Smooth muscle cell (in vitro differentiated cells): Measurements from ENCODE around the gene FAHD1. TPM values are rescaled to one million over a fixed set of nuclear protein-coding genes. Genes with fewer than 3 reads are reported as not detected.
"Not testable (repeated sequence)": the region's sequence is repeated elsewhere in the genome, so short reads cannot be mapped to it uniquely, and the experiment has no call there.

Experiments
- DNase-seq: peaks from one replicate; lab custom pipeline; 2025; ENCODE audit not compliant: unreplicated experiment; lab: John Stamatoyannopoulos, UW
- H2AFZ ChIP-seq: fragments of 200-600 bp; sonication (generic); 2 replicates; pipeline ENCODE4 v1.6.0; 2016; ENCODE audit warnings: antibody characterized with exemption, low read depth, mild to moderate bottlenecking
- H3F3A ChIP-seq: fragments of 200-600 bp; sonication (generic); 2 replicates; pipeline ENCODE4 v1.6.0; 2017; ENCODE audit warnings: antibody characterized with exemption, low read depth
- H3K27ac ChIP-seq: fragments of 200-600 bp; sonication (generic); 2 replicates; pipeline ENCODE4 v1.5.1; 2016; ENCODE audit warnings: low read depth, mild to moderate bottlenecking
- H3K27me3 ChIP-seq: fragments of 200-600 bp; sonication (generic); 2 replicates; pipeline ENCODE4 v1.6.1; 2016; ENCODE audit warnings: low read depth, mild to moderate bottlenecking
- H3K36me3 ChIP-seq: fragments of 200-600 bp; sonication (generic); 2 replicates; pipeline ENCODE4 v1.5.1; 2016; ENCODE audit warnings: low read depth
- H3K4me1 ChIP-seq: fragments of 200-600 bp; sonication (generic); 2 replicates; pipeline ENCODE4 v1.5.1; 2016; ENCODE audit warnings: low read depth
- H3K4me2 ChIP-seq: fragments of 200-600 bp; sonication (generic); 2 replicates; pipeline ENCODE4 v1.6.0; 2016; ENCODE audit warnings: mild to moderate bottlenecking
- H3K4me3 ChIP-seq: fragments of 200-600 bp; sonication (generic); 2 replicates; pipeline ENCODE4 v1.5.1; 2016; ENCODE audit warnings: mild to moderate bottlenecking
- H3K79me2 ChIP-seq: fragments of 200-600 bp; sonication (generic); 2 replicates; pipeline ENCODE4 v1.6.0; 2016; ENCODE audit warnings: low read depth, mild to moderate bottlenecking
- H3K9ac ChIP-seq: fragments of 200-600 bp; sonication (generic); 2 replicates; pipeline ENCODE4 v1.6.0; 2016; ENCODE audit warnings: low read depth
- H3K9me3 ChIP-seq: fragments of 200-600 bp; sonication (generic); replicated peaks from 2 replicates; pipeline ENCODE4 v1.5.1; 2016; ENCODE audit warnings: low read depth
- H4K20me1 ChIP-seq: fragments of 200-600 bp; sonication (generic); 2 replicates; pipeline ENCODE4 v1.6.0; 2016; ENCODE audit warnings: low read depth
- CTCF ChIP-seq: fragments of 200-600 bp; sonication (generic); IDR thresholded peaks from 2 replicates; pipeline ENCODE4 v1.5.1; 2017; ENCODE audit warnings: borderline replicate concordance, mild to moderate bottlenecking, antibody characterized with exemption; ENCODE audit not compliant: insufficient read depth, poor library complexity, severe bottlenecking
- WGBS: methylation state at CpG from one replicate; pipeline ENCODE4 v1.1.7; 2016; ENCODE audit warnings: low lambda C conversion rate; 5-methylcytosine and 5-hydroxymethylcytosine counted together
- polyA plus RNA-seq: library from polyadenylated mRNA; unstranded; fragments of >200 nt; fragmentation: Nextera tagmentation; extraction: Ambion mirVana; gene quantifications from 2 replicates; pipeline ENCODE4 v1.2.1, GENCODE V29; 2016
- total RNA-seq: library from RNA; depleted of rRNA; stranded (reverse); fragments of >200 nt; gene quantifications from 2 replicates; pipeline ENCODE4 v1.2.3, GENCODE V29; 2014

Gene FAHD1
- total and polyA plus RNA-seq, 2 experiments from 2014 or later = 32.4 TPM

- no peak overlapping the region for H2AFZ ChIP-seq
- H3K27me3 ChIP-seq = no peaks in the 10 kb centered on the region
- H3K4me1 ChIP-seq = no peaks in the 10 kb centered on the region
- WGBS = 92% methylated on average over 16 of the region's 18 CpGs
- H3K4me2 ChIP-seq = no peak overlapping the region
- H3K36me3 ChIP-seq = no peaks in the 10 kb centered on the region
- H3K4me3 ChIP-seq = no peak overlapping the region
- no peak overlapping the region for H3K27ac ChIP-seq
- H3F3A ChIP-seq = no peaks in the 10 kb centered on the region
- H4K20me1 ChIP-seq = no peaks in the 10 kb centered on the region
- no peaks in the 10 kb centered on the region for H3K79me2 ChIP-seq
- H3K9ac ChIP-seq = no peak overlapping the region
- no peak for TF ChIP-seq CTCF
- no peak for DNase-seq
- no peaks in the 10 kb centered on the region for H3K9me3 ChIP-seq
Measured at GRCh38 chr16:1794221-1794871, 32.7 kb upstream of the FAHD1 start.

GRCh38 chr16:1794908-1795666 is 31.9 kb upstream of the FAHD1 start:
- Histone ChIP-seq H3K4me1 (no peaks in the 10 kb centered on the region), H3K4me2 (no peak overlapping the region), H3K9ac (no peak overlapping the region), H3F3A (no peaks in the 10 kb centered on the region), H3K36me3 (no peaks in the 10 kb centered on the region), H3K4me3 (no peak overlapping the region), H2AFZ (no peak overlapping the region), H4K20me1 (no peaks in the 10 kb centered on the region), H3K79me2 (no peaks in the 10 kb centered on the region), H3K9me3 (no peaks in the 10 kb centered on the region), H3K27ac (no peak overlapping the region), H3K27me3 (no peaks in the 10 kb centered on the region)
- WGBS = 95% methylated on average over 30 of the region's 32 CpGs
- DNase-seq = no peak
- TF ChIP-seq CTCF = no peak

- H3K79me2 ChIP-seq, H3F3A ChIP-seq, H3K9ac ChIP-seq, H3K4me1 ChIP-seq, H2AFZ ChIP-seq, H4K20me1 ChIP-seq, DNase-seq, H3K27me3 ChIP-seq, H3K27ac ChIP-seq, H3K36me3 ChIP-seq, H3K4me2 ChIP-seq, H3K9me3 ChIP-seq, H3K4me3 ChIP-seq: not testable (repeated sequence)
- 75% methylated on average over 5 of the region's 5 CpGs for WGBS
Measured at GRCh38 chr16:1799263-1799662, 27.7 kb upstream of the FAHD1 start.

- Histone ChIP-seq H2AFZ (no peak overlapping the region), H3K9me3 (no peaks in the 10 kb centered on the region), H4K20me1 (no peaks in the 10 kb centered on the region), H3K4me1 (no peaks in the 10 kb centered on the region), H3F3A (no peaks in the 10 kb centered on the region), H3K4me3 (no peak overlapping the region), H3K27me3 (no peaks in the 10 kb centered on the region), H3K36me3 (no peaks in the 10 kb centered on the region), H3K79me2 (no peaks in the 10 kb centered on the region), H3K27ac (no peak overlapping the region), H3K9ac (no peak overlapping the region), H3K4me2 (no peak overlapping the region)
- no peak for TF ChIP-seq CTCF
- WGBS = 90% methylated on average over 10 of the region's 10 CpGs
- no peak for DNase-seq
Measured at GRCh38 chr16:1800701-1801100, 26.3 kb upstream of the FAHD1 start.
